Measurements from ENCODE around the gene SNRK.

SNRK gene

GRCh38 chr3:43253294-43253693 is 33.0 kb upstream of the SNRK start:
- no peak overlapping the region for H3K9ac ChIP-seq (ENCODE audit: low read length)

GRCh38 chr3:43254125-43254524 is 32.2 kb upstream of the SNRK start:
- no peak overlapping the region for H3K9ac ChIP-seq (ENCODE audit: low read length)
- H3K27me3 ChIP-seq (ENCODE audit: control insufficient read depth, insufficient read depth, low read length), result no peaks in the 10 kb centered on the region
- no peak overlapping the region for H3K27ac ChIP-seq (ENCODE audit: low read length)

More at GRCh38 chr3:43253294-43253693, 33.0 kb upstream of the SNRK start:
- Histone ChIP-seq H3K4me3 (ENCODE audit: low read length) (no peak overlapping the region), H3K36me3 (ENCODE audit: control insufficient read depth, low read depth, low read length) (no peaks in the 10 kb centered on the region), H3K4me1 (ENCODE audit: control insufficient read depth, low read depth, low read length) (peaks cover 8% of the 10 kb centered on the region), H3K27ac (ENCODE audit: low read length) (no peak overlapping the region), H3K9me3 (ENCODE audit: control insufficient read depth, low read depth, low read length) (no peaks in the 10 kb centered on the region), H3K27me3 (ENCODE audit: control insufficient read depth, insufficient read depth, low read length) (no peaks in the 10 kb centered on the region)

GRCh38 chr3:43255662-43256061 is 30.7 kb upstream of the SNRK start:
- Histone ChIP-seq H3K27me3 (ENCODE audit: control insufficient read depth, insufficient read depth, low read length) (no peaks in the 10 kb centered on the region), H3K9ac (ENCODE audit: low read length) (no peak overlapping the region), H3K4me1 (ENCODE audit: control insufficient read depth, low read depth, low read length) (peaks cover 5% of the 10 kb centered on the region), H3K4me3 (ENCODE audit: low read length) (no peak overlapping the region), H3K9me3 (ENCODE audit: control insufficient read depth, low read depth, low read length) (no peaks in the 10 kb centered on the region), H3K36me3 (ENCODE audit: control insufficient read depth, low read depth, low read length) (no peaks in the 10 kb centered on the region), H3K27ac (ENCODE audit: low read length) (no peak overlapping the region)

More at GRCh38 chr3:43254125-43254524, 32.2 kb upstream of the SNRK start:
- Histone ChIP-seq H3K36me3 (ENCODE audit: control insufficient read depth, low read depth, low read length) (no peaks in the 10 kb centered on the region), H3K4me1 (ENCODE audit: control insufficient read depth, low read depth, low read length) (peaks cover 5% of the 10 kb centered on the region), H3K4me3 (ENCODE audit: low read length) (no peak overlapping the region), H3K9me3 (ENCODE audit: control insufficient read depth, low read depth, low read length) (no peaks in the 10 kb centered on the region)

GRCh38 chr3:43256714-43257461 is 29.5 kb upstream of the SNRK start:
- no peak overlapping the region for H3K27ac ChIP-seq (ENCODE audit: low read length)
- H3K36me3 ChIP-seq (ENCODE audit: control insufficient read depth, low read depth, low read length), result no peaks in the 10 kb centered on the region
- no peak overlapping the region for H3K4me3 ChIP-seq (ENCODE audit: low read length)
- H3K9ac ChIP-seq (ENCODE audit: low read length), result no peak overlapping the region
- no peaks in the 10 kb centered on the region for H3K9me3 ChIP-seq (ENCODE audit: control insufficient read depth, low read depth, low read length)
- H3K27me3 ChIP-seq (ENCODE audit: control insufficient read depth, insufficient read depth, low read length), result no peaks in the 10 kb centered on the region
- no peaks in the 10 kb centered on the region for H3K4me1 ChIP-seq (ENCODE audit: control insufficient read depth, low read depth, low read length)

GRCh38 chr3:43257850-43258249 is 28.5 kb upstream of the SNRK start:
- H3K27me3 ChIP-seq (ENCODE audit: control insufficient read depth, insufficient read depth, low read length), result no peaks in the 10 kb centered on the region
- no peaks in the 10 kb centered on the region for H3K4me1 ChIP-seq (ENCODE audit: control insufficient read depth, low read depth, low read length)
- no peak overlapping the region for H3K27ac ChIP-seq (ENCODE audit: low read length)
- H3K9ac ChIP-seq (ENCODE audit: low read length), result no peak overlapping the region
- H3K9me3 ChIP-seq (ENCODE audit: control insufficient read depth, low read depth, low read length), result no peaks in the 10 kb centered on the region
- H3K36me3 ChIP-seq (ENCODE audit: control insufficient read depth, low read depth, low read length), result no peaks in the 10 kb centered on the region
- no peak overlapping the region for H3K4me3 ChIP-seq (ENCODE audit: low read length)

GRCh38 chr3:43259626-43260025 is 26.7 kb upstream of the SNRK start:
- Histone ChIP-seq H3K9ac (ENCODE audit: low read length) (no peak overlapping the region), H3K27me3 (ENCODE audit: control insufficient read depth, insufficient read depth, low read length) (no peaks in the 10 kb centered on the region), H3K36me3 (ENCODE audit: control insufficient read depth, low read depth, low read length) (no peaks in the 10 kb centered on the region), H3K27ac (ENCODE audit: low read length) (no peak overlapping the region), H3K4me1 (ENCODE audit: control insufficient read depth, low read depth, low read length) (no peaks in the 10 kb centered on the region), H3K4me3 (ENCODE audit: low read length) (no peak overlapping the region), H3K9me3 (ENCODE audit: control insufficient read depth, low read depth, low read length) (no peaks in the 10 kb centered on the region)

GRCh38 chr3:43260412-43260811 is 25.9 kb upstream of the SNRK start:
- Histone ChIP-seq H3K27ac (ENCODE audit: low read length) (no peak overlapping the region), H3K4me3 (ENCODE audit: low read length) (no peak overlapping the region), H3K9me3 (ENCODE audit: control insufficient read depth, low read depth, low read length) (no peaks in the 10 kb centered on the region), H3K9ac (ENCODE audit: low read length) (no peak overlapping the region), H3K4me1 (ENCODE audit: control insufficient read depth, low read depth, low read length) (no peaks in the 10 kb centered on the region), H3K27me3 (ENCODE audit: control insufficient read depth, insufficient read depth, low read length) (no peaks in the 10 kb centered on the region), H3K36me3 (ENCODE audit: control insufficient read depth, low read depth, low read length) (no peaks in the 10 kb centered on the region)

- Histone ChIP-seq H3K27me3 (ENCODE audit: control insufficient read depth, insufficient read depth, low read length) (no peaks in the 10 kb centered on the region), H3K9me3 (ENCODE audit: control insufficient read depth, low read depth, low read length) (no peaks in the 10 kb centered on the region), H3K27ac (ENCODE audit: low read length) (no peak overlapping the region), H3K9ac (ENCODE audit: low read length) (no peak overlapping the region), H3K36me3 (ENCODE audit: control insufficient read depth, low read depth, low read length) (no peaks in the 10 kb centered on the region), H3K4me1 (ENCODE audit: control insufficient read depth, low read depth, low read length) (no peaks in the 10 kb centered on the region), H3K4me3 (ENCODE audit: low read length) (no peak overlapping the region)
Observed at GRCh38 chr3:43262194-43262593, 24.1 kb upstream of the SNRK start.

- Histone ChIP-seq H3K9me3 (ENCODE audit: control insufficient read depth, low read depth, low read length) (no peaks in the 10 kb centered on the region), H3K9ac (ENCODE audit: low read length) (no peak overlapping the region), H3K4me1 (ENCODE audit: control insufficient read depth, low read depth, low read length) (no peaks in the 10 kb centered on the region), H3K27ac (ENCODE audit: low read length) (no peak overlapping the region), H3K4me3 (ENCODE audit: low read length) (no peak overlapping the region), H3K36me3 (ENCODE audit: control insufficient read depth, low read depth, low read length) (no peaks in the 10 kb centered on the region), H3K27me3 (ENCODE audit: control insufficient read depth, insufficient read depth, low read length) (no peaks in the 10 kb centered on the region)
Observed at GRCh38 chr3:43266451-43266850, 19.9 kb upstream of the SNRK start.

GRCh38 chr3:43266995-43267394 is 19.3 kb upstream of the SNRK start:
- H3K4me1 ChIP-seq (ENCODE audit: control insufficient read depth, low read depth, low read length), result no peaks in the 10 kb centered on the region
- no peaks in the 10 kb centered on the region for H3K27me3 ChIP-seq (ENCODE audit: control insufficient read depth, insufficient read depth, low read length)
- no peak overlapping the region for H3K9ac ChIP-seq (ENCODE audit: low read length)
- H3K9me3 ChIP-seq (ENCODE audit: control insufficient read depth, low read depth, low read length), result no peaks in the 10 kb centered on the region
- H3K27ac ChIP-seq (ENCODE audit: low read length), result no peak overlapping the region
- no peak overlapping the region for H3K4me3 ChIP-seq (ENCODE audit: low read length)
- no peaks in the 10 kb centered on the region for H3K36me3 ChIP-seq (ENCODE audit: control insufficient read depth, low read depth, low read length)

- Histone ChIP-seq H3K4me3 (ENCODE audit: low read length) (no peak overlapping the region), H3K9me3 (ENCODE audit: control insufficient read depth, low read depth, low read length) (no peaks in the 10 kb centered on the region), H3K27me3 (ENCODE audit: control insufficient read depth, insufficient read depth, low read length) (no peaks in the 10 kb centered on the region), H3K4me1 (ENCODE audit: control insufficient read depth, low read depth, low read length) (no peaks in the 10 kb centered on the region), H3K27ac (ENCODE audit: low read length) (no peak overlapping the region), H3K36me3 (ENCODE audit: control insufficient read depth, low read depth, low read length) (no peaks in the 10 kb centered on the region), H3K9ac (ENCODE audit: low read length) (no peak overlapping the region)
Observed at GRCh38 chr3:43268636-43269035, 17.7 kb upstream of the SNRK start.

- Histone ChIP-seq H3K4me3 (ENCODE audit: low read length) (no peak overlapping the region), H3K36me3 (ENCODE audit: control insufficient read depth, low read depth, low read length) (no peaks in the 10 kb centered on the region), H3K9me3 (ENCODE audit: control insufficient read depth, low read depth, low read length) (no peaks in the 10 kb centered on the region), H3K9ac (ENCODE audit: low read length) (no peak overlapping the region), H3K27ac (ENCODE audit: low read length) (no peak overlapping the region), H3K4me1 (ENCODE audit: control insufficient read depth, low read depth, low read length) (no peaks in the 10 kb centered on the region), H3K27me3 (ENCODE audit: control insufficient read depth, insufficient read depth, low read length) (no peaks in the 10 kb centered on the region)
Observed at GRCh38 chr3:43270078-43270477, 16.3 kb upstream of the SNRK start.

Measured in iPS-18a (cell line).